ENCODE measurements around the gene KRT83.

The KRT83 gene

DNA sequence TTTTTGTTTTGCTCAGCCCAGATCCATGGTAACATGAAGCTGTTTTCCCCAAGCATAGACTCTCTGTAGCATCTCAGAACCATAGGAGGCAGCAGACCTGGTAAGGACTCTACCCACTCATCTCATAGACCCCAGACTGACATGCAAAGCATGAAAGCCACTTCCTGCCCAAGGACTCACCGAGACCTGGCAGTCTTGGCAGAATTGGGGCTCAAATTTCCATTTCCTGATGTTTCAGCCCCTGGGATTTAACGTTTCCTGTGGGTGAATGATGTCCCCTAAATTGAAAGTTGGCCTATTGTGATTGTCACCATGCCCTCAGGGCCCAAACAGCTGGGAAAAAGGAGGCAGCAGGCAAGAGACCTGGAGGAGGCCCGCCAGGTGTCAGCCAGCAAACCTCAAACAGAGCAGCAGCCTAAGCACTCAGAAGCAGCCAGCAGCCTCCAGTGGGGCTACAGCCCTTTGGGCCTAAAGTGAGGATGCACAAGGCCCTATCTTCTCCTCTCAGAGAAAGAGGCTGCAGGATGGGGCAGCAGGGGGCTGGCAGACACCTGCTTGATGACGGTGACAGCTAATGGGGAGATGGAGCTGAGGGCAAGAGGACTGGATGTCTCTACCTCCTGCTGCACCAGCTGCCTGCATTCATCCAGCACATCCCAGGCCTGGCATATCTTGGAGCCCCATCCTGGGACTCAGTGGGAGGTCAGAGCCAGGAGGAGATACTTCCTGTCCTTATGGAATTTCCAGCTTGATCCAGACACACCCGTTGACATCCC, 37.6 kb upstream of the KRT83 start:
- H3K27ac ChIP-seq (ENCODE audit: extremely low read depth, low read depth, low read length): no peak overlapping the region
- TF ChIP-seq GLIS1 (tag by site-specific recombination; IDR thresholded peaks at IDR 0.05) (0 out of 2 replicates have a peak, but pooled peaks have one; percentile 11), REPIN1 (tag by site-specific recombination; IDR thresholded peaks at IDR 0.05; ENCODE audit: low read depth) (no peak)
- ChIA-PET CTCF (interaction anchor here (0.5 to 4.1 kb wide), 6 partner anchors 9 to 362 kb away, joined by 3 to 37 read pairs (median 3); no protein-coding TSS in a partner anchor), POLR2A (no interaction called here)
- no peaks in the 10 kb centered on the region for H3K36me3 ChIP-seq (ENCODE audit: control insufficient read depth in 2 of 2, insufficient read depth in 1 of 2, low read length in 2 of 2)
- no peaks in the 10 kb centered on the region for H3K9me3 ChIP-seq (ENCODE audit: control insufficient read depth, insufficient read depth, low read depth, low read length)
- no peaks in the 10 kb centered on the region for H3K4me1 ChIP-seq (ENCODE audit: control insufficient read depth, insufficient read depth, low read length)
- H3K4me3 ChIP-seq (ENCODE audit: low read depth, low read length): no peak overlapping the region

DNA sequence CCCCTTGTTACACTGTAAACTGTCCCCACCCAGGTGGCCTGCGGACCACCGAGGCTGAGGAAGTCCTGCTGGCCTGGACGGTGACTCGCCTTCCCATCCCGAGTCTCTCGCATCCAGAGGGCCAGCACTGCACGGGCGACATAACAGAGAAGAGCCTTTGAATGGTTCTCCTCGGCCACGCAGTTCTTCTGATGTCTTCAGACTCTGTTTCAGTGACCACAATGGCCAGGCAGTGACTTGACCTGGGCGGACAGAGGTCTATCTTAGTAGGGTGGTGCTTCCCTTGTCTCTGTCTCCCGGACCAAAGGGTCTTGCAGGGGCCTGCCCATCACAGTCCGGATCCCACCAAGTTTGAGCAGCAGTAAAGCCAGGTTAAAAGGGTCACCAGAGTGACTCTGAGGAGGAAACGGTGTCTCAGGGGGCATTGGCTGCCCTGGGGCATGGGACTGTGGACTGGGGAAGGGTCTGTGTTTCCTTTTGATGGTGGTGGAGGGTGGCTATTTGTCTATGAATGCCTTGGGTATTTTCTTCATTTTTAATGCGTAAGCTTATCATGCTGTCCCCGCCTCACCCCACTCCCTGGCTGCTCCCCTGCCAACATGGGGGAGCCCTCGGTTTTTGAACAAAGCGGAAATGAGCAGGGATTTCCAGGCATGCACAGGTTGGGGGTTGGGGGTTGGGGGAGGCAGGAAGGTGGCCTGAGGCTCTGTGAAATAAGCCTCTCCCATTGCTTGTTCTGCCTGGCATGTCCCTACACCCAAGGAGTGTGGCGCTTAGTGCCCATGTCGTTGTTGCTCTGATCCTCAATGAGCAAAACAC, 35.8 kb upstream of the KRT83 start:
- CTCF ChIA-PET: no interaction called here
- no peak for TF ChIP-seq ZNF670 (tag by site-specific recombination; IDR thresholded peaks at IDR 0.05; ENCODE audit: low read depth)
- no peak for TF ChIP-seq ZNF211 (tag by site-specific recombination; IDR thresholded peaks at IDR 0.05; ENCODE audit: low read depth)
- no peak for TF ChIP-seq ZNF350 (tag by site-specific recombination; IDR thresholded peaks at IDR 0.05)
- no peak for TF ChIP-seq ZNF132 (tag by site-specific recombination; IDR thresholded peaks at IDR 0.05; ENCODE audit: borderline replicate concordance)
- TF ChIP-seq REPIN1 (tag by site-specific recombination; IDR thresholded peaks at IDR 0.05; ENCODE audit: low read depth): no peak
- no peak for TF ChIP-seq ZNF433 (tag by site-specific recombination; IDR thresholded peaks at IDR 0.05; ENCODE audit: low read depth)
- TF ChIP-seq ZFP3 (tag by site-specific recombination; IDR thresholded peaks at IDR 0.05; ENCODE audit: low read depth): no peak
- TF ChIP-seq ZNF707 (tag by site-specific recombination; IDR thresholded peaks at IDR 0.05): no peak
- TF ChIP-seq, protein P1, sequence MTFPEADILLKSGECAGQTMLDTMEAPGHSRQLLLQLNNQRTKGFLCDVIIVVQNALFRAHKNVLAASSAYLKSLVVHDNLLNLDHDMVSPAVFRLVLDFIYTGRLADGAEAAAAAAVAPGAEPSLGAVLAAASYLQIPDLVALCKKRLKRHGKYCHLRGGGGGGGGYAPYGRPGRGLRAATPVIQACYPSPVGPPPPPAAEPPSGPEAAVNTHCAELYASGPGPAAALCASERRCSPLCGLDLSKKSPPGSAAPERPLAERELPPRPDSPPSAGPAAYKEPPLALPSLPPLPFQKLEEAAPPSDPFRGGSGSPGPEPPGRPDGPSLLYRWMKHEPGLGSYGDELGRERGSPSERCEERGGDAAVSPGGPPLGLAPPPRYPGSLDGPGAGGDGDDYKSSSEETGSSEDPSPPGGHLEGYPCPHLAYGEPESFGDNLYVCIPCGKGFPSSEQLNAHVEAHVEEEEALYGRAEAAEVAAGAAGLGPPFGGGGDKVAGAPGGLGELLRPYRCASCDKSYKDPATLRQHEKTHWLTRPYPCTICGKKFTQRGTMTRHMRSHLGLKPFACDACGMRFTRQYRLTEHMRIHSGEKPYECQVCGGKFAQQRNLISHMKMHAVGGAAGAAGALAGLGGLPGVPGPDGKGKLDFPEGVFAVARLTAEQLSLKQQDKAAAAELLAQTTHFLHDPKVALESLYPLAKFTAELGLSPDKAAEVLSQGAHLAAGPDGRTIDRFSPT (tag by site-specific recombination; IDR thresholded peaks at IDR 0.05): no peak
- TF ChIP-seq OSR2 (tag by site-specific recombination; IDR thresholded peaks at IDR 0.05): no peak
- TF ChIP-seq ZNF629 (tag by site-specific recombination; IDR thresholded peaks at IDR 0.05): no peak
- no peak overlapping the region for H3K27ac ChIP-seq (ENCODE audit: extremely low read depth, low read depth, low read length)

DNA sequence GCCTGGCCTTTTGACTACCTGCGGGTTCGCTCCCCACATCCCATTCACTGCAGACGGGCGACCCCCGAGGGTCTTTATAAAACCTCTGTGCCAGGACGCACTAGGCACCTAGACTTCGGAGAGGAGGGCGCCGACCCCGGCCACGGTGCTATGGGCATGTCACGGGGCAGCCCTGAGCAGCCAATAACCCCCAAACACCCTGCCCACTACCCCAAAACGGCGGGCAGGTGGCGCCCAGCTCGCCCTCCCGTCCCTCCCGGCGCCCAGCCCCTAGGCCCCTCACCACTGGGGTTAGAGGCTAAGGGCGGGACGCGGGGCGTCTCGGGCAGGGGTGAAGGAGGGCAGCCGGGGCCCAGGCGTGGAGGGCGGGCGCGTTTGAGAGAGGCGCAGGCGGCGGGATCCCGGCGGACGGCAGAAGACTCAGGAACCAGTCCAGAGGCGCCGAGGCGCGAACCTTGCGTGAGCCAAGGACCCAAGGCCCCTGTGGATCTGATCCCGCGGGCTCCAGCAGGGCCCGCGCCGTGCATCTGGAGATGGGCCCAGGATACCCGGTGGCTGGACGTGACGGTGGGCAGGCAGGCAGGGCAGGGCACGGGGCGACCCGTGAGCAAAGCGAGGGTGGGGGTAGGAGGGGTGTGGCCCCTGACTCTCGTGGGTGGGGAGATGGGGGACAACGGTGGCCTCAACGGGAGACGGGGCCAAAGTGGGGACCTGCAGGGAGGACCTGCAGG, 35.0 kb upstream of the KRT83 start:
- Histone ChIP-seq H3K4me3 (ENCODE audit: low read depth, low read length) (no peak overlapping the region), H3K4me1 (ENCODE audit: control insufficient read depth, insufficient read depth, low read length) (no peaks in the 10 kb centered on the region), H3K9me3 (ENCODE audit: control insufficient read depth, insufficient read depth, low read depth, low read length) (no peaks in the 10 kb centered on the region), H3K36me3 (ENCODE audit: control insufficient read depth in 2 of 2, insufficient read depth in 1 of 2, low read length in 2 of 2) (no peaks in the 10 kb centered on the region), H3K27ac (ENCODE audit: extremely low read depth, low read depth, low read length) (no peak overlapping the region)
- ChIA-PET CTCF (interaction anchor here (0.6 to 2.0 kb wide), 7 partner anchors 16 to 215 kb away, joined by 3 to 9 read pairs (median 4); no protein-coding TSS in a partner anchor), POLR2A (no interaction called here)
- TF ChIP-seq, protein P2, sequence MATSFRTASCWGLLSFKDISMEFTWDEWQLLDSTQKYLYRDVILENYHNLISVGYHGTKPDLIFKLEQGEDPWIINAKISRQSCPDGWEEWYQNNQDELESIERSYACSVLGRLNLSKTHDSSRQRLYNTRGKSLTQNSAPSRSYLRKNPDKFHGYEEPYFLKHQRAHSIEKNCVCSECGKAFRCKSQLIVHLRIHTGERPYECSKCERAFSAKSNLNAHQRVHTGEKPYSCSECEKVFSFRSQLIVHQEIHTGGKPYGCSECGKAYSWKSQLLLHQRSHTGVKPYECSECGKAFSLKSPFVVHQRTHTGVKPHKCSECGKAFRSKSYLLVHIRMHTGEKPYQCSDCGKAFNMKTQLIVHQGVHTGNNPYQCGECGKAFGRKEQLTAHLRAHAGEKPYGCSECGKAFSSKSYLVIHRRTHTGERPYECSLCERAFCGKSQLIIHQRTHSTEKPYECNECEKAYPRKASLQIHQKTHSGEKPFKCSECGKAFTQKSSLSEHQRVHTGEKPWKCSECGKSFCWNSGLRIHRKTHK (tag by site-specific recombination; IDR thresholded peaks at IDR 0.05): no peak
- no peak for TF ChIP-seq ZNF768 (tag by site-specific recombination; IDR thresholded peaks at IDR 0.05)
- no peak for TF ChIP-seq ZFP69B (tag by site-specific recombination; IDR thresholded peaks at IDR 0.05)
- TF ChIP-seq ZNF664 (tag by site-specific recombination; IDR thresholded peaks at IDR 0.05): no peak
- no peak for TF ChIP-seq HOXD13 (CRISPR knock-in tag; IDR thresholded peaks at IDR 0.05; ENCODE audit: borderline replicate concordance)
- no peak for TF ChIP-seq KLF8 (tag by site-specific recombination; IDR thresholded peaks at IDR 0.05)
- no peak for TF ChIP-seq ZNF23 (tag by site-specific recombination; IDR thresholded peaks at IDR 0.05; ENCODE audit: borderline replicate concordance)
- TF ChIP-seq ZNF830 (tag by site-specific recombination; IDR thresholded peaks at IDR 0.05; ENCODE audit: low read depth): no peak
- TF ChIP-seq, protein P3, sequence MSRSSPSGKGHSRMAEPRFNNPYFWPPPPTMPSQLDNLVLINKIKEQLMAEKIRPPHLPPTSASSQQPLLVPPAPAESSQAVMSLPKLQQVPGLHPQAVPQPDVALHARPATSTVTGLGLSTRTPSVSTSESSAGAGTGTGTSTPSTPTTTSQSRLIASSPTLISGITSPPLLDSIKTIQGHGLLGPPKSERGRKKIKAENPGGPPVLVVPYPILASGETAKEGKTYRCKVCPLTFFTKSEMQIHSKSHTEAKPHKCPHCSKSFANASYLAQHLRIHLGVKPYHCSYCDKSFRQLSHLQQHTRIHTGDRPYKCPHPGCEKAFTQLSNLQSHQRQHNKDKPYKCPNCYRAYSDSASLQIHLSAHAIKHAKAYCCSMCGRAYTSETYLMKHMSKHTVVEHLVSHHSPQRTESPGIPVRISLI (tag by site-specific recombination; IDR thresholded peaks at IDR 0.05): no peak
- TF ChIP-seq YY1 (tag by site-specific recombination; IDR thresholded peaks at IDR 0.05): no peak
- TF ChIP-seq, protein P4, sequence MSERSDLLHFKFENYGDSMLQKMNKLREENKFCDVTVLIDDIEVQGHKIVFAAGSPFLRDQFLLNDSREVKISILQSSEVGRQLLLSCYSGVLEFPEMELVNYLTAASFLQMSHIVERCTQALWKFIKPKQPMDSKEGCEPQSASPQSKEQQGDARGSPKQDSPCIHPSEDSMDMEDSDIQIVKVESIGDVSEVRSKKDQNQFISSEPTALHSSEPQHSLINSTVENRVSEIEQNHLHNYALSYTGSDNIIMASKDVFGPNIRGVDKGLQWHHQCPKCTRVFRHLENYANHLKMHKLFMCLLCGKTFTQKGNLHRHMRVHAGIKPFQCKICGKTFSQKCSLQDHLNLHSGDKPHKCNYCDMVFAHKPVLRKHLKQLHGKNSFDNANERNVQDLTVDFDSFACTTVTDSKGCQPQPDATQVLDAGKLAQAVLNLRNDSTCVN (tag by site-specific recombination; optimal IDR thresholded peaks at IDR 0.05): no peak

More for the DNA sequence above, 35.8 kb upstream of the KRT83 start:
- POLR2A ChIA-PET: no interaction called here
- Histone ChIP-seq H3K36me3 (ENCODE audit: control insufficient read depth in 2 of 2, insufficient read depth in 1 of 2, low read length in 2 of 2) (no peaks in the 10 kb centered on the region), H3K9me3 (ENCODE audit: control insufficient read depth, insufficient read depth, low read depth, low read length) (no peaks in the 10 kb centered on the region), H3K4me3 (ENCODE audit: low read depth, low read length) (no peak overlapping the region), H3K4me1 (ENCODE audit: control insufficient read depth, insufficient read depth, low read length) (no peaks in the 10 kb centered on the region)

All from HEK293 (cell line).